MM.1S (cell line): ENCODE results near the gene TMEM127.

Source experiments
- CTCF ChIP-seq: fragments of 300-600 bp; sonication (generic); IDR thresholded peaks from 2 replicates; pipeline ENCODE4 v1.5.1; 2016; ENCODE audit warnings: antibody characterized with exemption, low read length, mixed read lengths
- EZH2 ChIP-seq: fragments of 300-600 bp; sonication (generic); optimal IDR thresholded peaks from 2 replicates; pipeline ENCODE3; 2017; ENCODE audit warnings: low read depth, mild to moderate bottlenecking, antibody characterized with exemption, low read length, mixed read lengths
- EZH2phosphoT487 ChIP-seq: fragments of 300-600 bp; sonication (generic); IDR thresholded peaks from 2 replicates; pipeline ENCODE4 v1.6.1; 2018; ENCODE audit warnings: antibody characterized with exemption, low read length

- TF ChIP-seq CTCF (no peak), EZH2 (no peak), EZH2phosphoT487 (no peak)
These were observed 17.9 kb downstream of the TMEM127 start for GRCh38 chr2:96247896-96248295.
